IMR-90 (cell line): Measurements from ENCODE around the gene ANKH. TPM values are rescaled to one million over a fixed set of nuclear protein-coding genes. Genes with fewer than 3 reads are reported as not detected.

Experiments used
- ATAC-seq: fragments of 200-7000 bp; cut with Tn5 transposase; 2 replicates; pipeline ENCODE4 v1.9.1; 2020; ENCODE audit warnings: low read depth, mild to moderate bottlenecking, moderate library complexity
- BruUV-seq: library from RNA; stranded (reverse); fragments of 400-500 nt; replicated peaks from 2 replicates; lab custom pipeline; 2021; lab: Mats Ljungman, UMichigan
- CTCF ChIA-PET: fragments of 300-600 bp; formaldehyde crosslinking; extraction: SDS; loops from one replicate; lab custom pipeline; 2021; ENCODE audit warnings: antibody characterized with exemption; lab: Yijun Ruan, JAX
- POLR2A ChIA-PET: fragments of 300-600 bp; sonication (Branson Sonifier 250); formaldehyde crosslinking; loops from one replicate; lab custom pipeline; 2022; ENCODE audit warnings: antibody characterized with exemption; ENCODE audit not compliant: unreplicated experiment; lab: Charles Lee
- DNase-seq: peaks from one replicate; pipeline ENCODE4 v3.0.0; 2013
- H2AFZ ChIP-seq: replicated peaks from 2 replicates; pipeline ENCODE3; 2013; ENCODE audit warnings: low read length, mild to moderate bottlenecking; ENCODE audit not compliant: poor library complexity
- H2AK5ac ChIP-seq: 2 replicates; pipeline ENCODE4 v1.6.1; 2013; ENCODE audit warnings: low read depth, low read length, inconsistent platforms
- H2AK9ac ChIP-seq: replicated peaks from 2 replicates; pipeline ENCODE3; 2013; ENCODE audit warnings: mild to moderate bottlenecking, low read depth, low read length, moderate library complexity; ENCODE audit not compliant: poor library complexity
- H2BK120ac ChIP-seq: 2 replicates; pipeline ENCODE4 v1.6.1; 2013; ENCODE audit warnings: low read depth, low read length, inconsistent platforms
- H2BK15ac ChIP-seq: 3 replicates; pipeline ENCODE4 v1.6.1; 2013; ENCODE audit warnings: low read depth, low read length, inconsistent platforms
- H2BK20ac ChIP-seq: 2 replicates; pipeline ENCODE4 v1.6.1; 2013; ENCODE audit warnings: low read depth, mild to moderate bottlenecking, inconsistent platforms, low read length, moderate library complexity
- H2BK5ac ChIP-seq: 2 replicates; pipeline ENCODE4 v1.6.1; 2013; ENCODE audit warnings: mild to moderate bottlenecking, low read depth, low read length, inconsistent platforms; ENCODE audit not compliant: poor library complexity, severe bottlenecking
- H3K14ac ChIP-seq: replicated peaks from 2 replicates; pipeline ENCODE4 v1.6.1; 2013; ENCODE audit warnings: low read depth, low read length, inconsistent platforms
- H3K18ac ChIP-seq: 2 replicates; pipeline ENCODE4 v1.6.1; 2013; ENCODE audit warnings: low read depth, low read length, control low read depth
- H3K23ac ChIP-seq: 2 replicates; pipeline ENCODE4 v1.6.1; 2013; ENCODE audit warnings: low read depth, low read length, inconsistent platforms
- H3K27ac ChIP-seq: 2 replicates; pipeline ENCODE4 v1.5.1; 2013; ENCODE audit warnings: mild to moderate bottlenecking, control low read depth, low read length; ENCODE audit not compliant: insufficient read depth
- H3K27me3 ChIP-seq: 2 replicates; pipeline ENCODE4 v1.6.1; 2013; ENCODE audit warnings: low read length; ENCODE audit not compliant: control insufficient read depth, insufficient read depth
- H3K36me3 ChIP-seq: 2 replicates; pipeline ENCODE4 v1.6.1; 2013; ENCODE audit warnings: low read length, mixed read lengths; ENCODE audit not compliant: control insufficient read depth, insufficient read depth
- H3K4ac ChIP-seq: 2 replicates; pipeline ENCODE4 v1.6.1; 2013; ENCODE audit warnings: low read depth, low read length, inconsistent platforms
- H3K4me1 ChIP-seq: 2 replicates; pipeline ENCODE4 v1.6.1; 2013; ENCODE audit warnings: low read length, mixed read lengths; ENCODE audit not compliant: control insufficient read depth, insufficient read depth
- H3K4me2 ChIP-seq: 2 replicates; pipeline ENCODE4 v1.6.1; 2013; ENCODE audit warnings: low read depth, mild to moderate bottlenecking, control low read depth, low read length, moderate library complexity
- H3K4me3 ChIP-seq: 2 replicates; pipeline ENCODE4 v1.5.1; 2013; ENCODE audit warnings: low read depth, mild to moderate bottlenecking, control low read depth, low read length, moderate library complexity; ENCODE audit not compliant: insufficient read depth
- H3K56ac ChIP-seq: 2 replicates; pipeline ENCODE4 v1.6.1; 2013; ENCODE audit warnings: low read length, inconsistent platforms; ENCODE audit not compliant: insufficient read depth; ENCODE audit errors: extremely low read depth
- H3K79me1 ChIP-seq, 2 experiments: 2 replicates each; pipeline ENCODE4 v1.6.1; 2013; ENCODE audit warnings: low read length in 2 of 2, inconsistent platforms in 1 of 2, low read depth in 1 of 2
- H3K9ac ChIP-seq: 2 replicates; pipeline ENCODE4 v1.6.1; 2013; ENCODE audit warnings: low read depth, low read length, control low read depth
- H3K9me1 ChIP-seq: 2 replicates; pipeline ENCODE4 v1.6.1; 2013; ENCODE audit warnings: low read length, inconsistent platforms; ENCODE audit not compliant: insufficient read depth
- H3K9me3 ChIP-seq: 2 replicates; pipeline ENCODE4 v1.6.1; 2013; ENCODE audit warnings: low read length; ENCODE audit not compliant: control insufficient read depth, insufficient read depth
- H4K20me1 ChIP-seq: 2 replicates; pipeline ENCODE4 v1.6.1; 2013; ENCODE audit warnings: low read length, inconsistent platforms; ENCODE audit not compliant: insufficient read depth
- H4K5ac ChIP-seq: 2 replicates; pipeline ENCODE4 v1.6.1; 2013; ENCODE audit warnings: mild to moderate bottlenecking, low read depth, low read length, control low read depth
- H4K8ac ChIP-seq, 2 experiments: 2 replicates each; pipeline ENCODE4 v1.6.1; 2013; ENCODE audit warnings: low read depth in 2 of 2, low read length in 2 of 2, control low read depth in 1 of 2, inconsistent platforms in 1 of 2
- H4K91ac ChIP-seq: 2 replicates; pipeline ENCODE4 v1.6.1; 2013; ENCODE audit warnings: low read depth, low read length, inconsistent platforms; ENCODE audit not compliant: insufficient read depth
- BHLHE40 ChIP-seq: fragments of 150-350 bp; IDR thresholded peaks from 2 replicates; pipeline ENCODE4 v1.6.1; 2016; ENCODE audit warnings: mild to moderate bottlenecking, low read depth, low read length
- CEBPB ChIP-seq: IDR thresholded peaks from 2 replicates; pipeline ENCODE4 v1.6.1; 2012; ENCODE audit warnings: low read depth, low read length, improper control_type of control experiment
- CHD1 ChIP-seq: IDR thresholded peaks from 2 replicates; pipeline ENCODE4 v1.6.1; 2012; ENCODE audit warnings: low read depth, low read length, improper control_type of control experiment
- FOS ChIP-seq: fragments of 150-350 bp; IDR thresholded peaks from 2 replicates; pipeline ENCODE4 v1.6.1; 2016; ENCODE audit warnings: low read depth, low read length
- MAFK ChIP-seq: IDR thresholded peaks from 2 replicates; pipeline ENCODE4 v1.6.1; 2012; ENCODE audit warnings: low read depth, low read length, improper control_type of control experiment
- MAZ ChIP-seq: IDR thresholded peaks from 2 replicates; pipeline ENCODE4 v1.6.1; 2012; ENCODE audit warnings: low read depth, mild to moderate bottlenecking, low read length, improper control_type of control experiment, moderate library complexity, borderline replicate concordance
- MXI1 ChIP-seq: IDR thresholded peaks from 2 replicates; pipeline ENCODE4 v1.6.1; 2012; ENCODE audit warnings: low read depth, mild to moderate bottlenecking, low read length, moderate library complexity, borderline replicate concordance
- NFE2L2 ChIP-seq: fragments of 150-350 bp; IDR thresholded peaks from 2 replicates; pipeline ENCODE4 v1.6.1; 2016; ENCODE audit warnings: low read depth, mild to moderate bottlenecking, low read length
- RAD21 ChIP-seq: IDR thresholded peaks from 2 replicates; pipeline ENCODE4 v1.6.1; 2012; ENCODE audit warnings: low read length, improper control_type of control experiment
- RCOR1 ChIP-seq: IDR thresholded peaks from 2 replicates; pipeline ENCODE4 v1.6.1; 2012; ENCODE audit warnings: mild to moderate bottlenecking, low read length, improper control_type of control experiment; ENCODE audit not compliant: insufficient replicate concordance
- RFX5 ChIP-seq: IDR thresholded peaks from 2 replicates; pipeline ENCODE4 v1.8.0; 2012; ENCODE audit warnings: low read depth, mild to moderate bottlenecking, low read length, moderate library complexity
- SMC3 ChIP-seq: fragments of 150-350 bp; IDR thresholded peaks from 2 replicates; pipeline ENCODE4 v1.6.1; 2016; ENCODE audit warnings: low read depth, mild to moderate bottlenecking, antibody characterized with exemption, low read length, moderate library complexity
- dilution Hi-C: fragments of 300-500 bp; cut with HindIII; formaldehyde crosslinking; loops from one replicate; pipeline ENCODE4 v1.14.3; 2018; ENCODE audit warnings: low sequenced_read_pairs; ENCODE audit not compliant: unreplicated experiment
- in situ Hi-C: fragments of 300-500 bp; cut with MboI; formaldehyde crosslinking; loops from 3 replicates; pipeline ENCODE4 v1.14.3; 2019; ENCODE audit warnings: low sequenced_read_pairs, inconsistent platforms, mixed read lengths
- intact Hi-C: fragments of 100-400 bp; cut with micrococcal nuclease; formaldehyde crosslinking; loops from 2 replicates; pipeline ENCODE4 v1.10.0; 2022
- polyA plus RNA-seq, 3 experiments: library from polyadenylated mRNA; depleted of rRNA; stranded (reverse); fragments of >200 nt; gene quantifications; 2 replicates each; pipeline ENCODE4 v1.2.3, GENCODE V29; 2012; ENCODE audit warnings: low replicate concordance in 1 of 3
- total RNA-seq: library from RNA; depleted of rRNA; stranded (reverse); fragments of >200 nt; gene quantifications from 2 replicates; pipeline ENCODE4 v1.2.3, GENCODE V29; 2012
- TF ChIP-seq, protein P1 (sequence below): fragments of 150-350 bp; IDR thresholded peaks from 2 replicates; pipeline ENCODE4 v1.6.1; 2016; ENCODE audit warnings: low read depth, mild to moderate bottlenecking, low read length, moderate library complexity, borderline replicate concordance
- TF ChIP-seq, protein P2 (sequence below): conservative IDR thresholded peaks from 2 replicates; pipeline ENCODE4 v1.5.1; 2012; ENCODE audit warnings: mild to moderate bottlenecking, low read depth, low read length, improper control_type of control experiment

The ANKH gene
- total and polyA plus RNA-seq, 2 of the 4 experiments (the other 2 are of a cell fraction) = 5.2 to 17.2 TPM

DNA sequence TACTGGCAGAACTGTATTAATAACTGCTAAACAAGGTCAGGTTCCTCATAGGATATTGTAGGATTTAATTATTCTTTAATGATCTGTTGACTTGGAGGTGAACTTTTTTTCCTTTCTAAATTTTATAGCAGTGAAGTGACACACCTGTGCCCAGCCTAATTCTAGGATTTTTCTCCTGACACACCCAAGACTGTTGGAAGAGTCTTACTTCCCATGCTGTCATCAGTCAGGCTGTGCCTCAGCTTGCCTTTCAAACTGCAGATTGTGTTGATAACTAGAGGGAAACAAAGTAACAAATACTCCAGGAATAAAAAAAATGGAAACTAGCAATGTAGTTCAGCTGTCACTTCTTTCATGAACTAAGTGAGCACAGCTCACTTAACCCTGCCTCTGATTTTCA is 185.1 kb downstream of the ANKH start:
- Histone ChIP-seq H2AFZ (no peak overlapping the region), H4K5ac (no peak overlapping the region), H3K18ac (no peak overlapping the region), H2BK20ac (no peak overlapping the region), H4K8ac (no peak overlapping the region), H4K91ac (no peak overlapping the region), H2AK9ac (no peak overlapping the region), H3K79me1 (peaks cover 17 to 45% of the 10 kb centered on the region in 2 experiments), H3K56ac (no peak overlapping the region), H3K9me3 (peaks cover 6% of the 10 kb centered on the region), H3K9me1 (peaks cover 7% of the 10 kb centered on the region), H4K20me1 (peaks cover 2% of the 10 kb centered on the region; the same call in 1 of the 2 replicates), H3K4me1 (peaks cover 3% of the 10 kb centered on the region), H2AK5ac (no peak overlapping the region; the same call in 1 of the 2 replicates), H3K23ac (no peak overlapping the region), H3K4ac (no peak overlapping the region), H3K27me3 (no peaks in the 10 kb centered on the region), H3K4me2 (no peak overlapping the region), H2BK5ac (no peak overlapping the region), H3K36me3 (peaks cover 41% of the 10 kb centered on the region), H3K14ac (no peak overlapping the region), H3K27ac (no peak overlapping the region), H3K9ac (no peak overlapping the region), H2BK15ac (no peak overlapping the region), H3K4me3 (no peak overlapping the region), H2BK120ac (no peak overlapping the region)
- dilution Hi-C loops = no loop called here
- CTCF ChIA-PET = interaction anchor here (0.6 to 2.3 kb wide), 5 partner anchors 194 to 329 kb away, joined by 3 to 14 read pairs (median 4); no protein-coding TSS in a partner anchor
- POLR2A ChIA-PET = no interaction called here
- DNase-seq (no peak), ATAC-seq (no peak)
- no TSS peak for BruUV-seq
- in situ Hi-C loops = no loop called here
- intact Hi-C loops = loop anchor here (10.0 kb wide), 1 partner anchor 418 kb away; no protein-coding TSS in a partner anchor
- TF ChIP-seq CHD1 (no peak), MXI1 (no peak), NFE2L2 (no peak), SMC3 (no peak), FOS (no peak), BHLHE40 (no peak), MAZ (no peak), RAD21 (no peak), RCOR1 (no peak), RFX5 (no peak), CEBPB (no peak), MAFK (no peak)
- TF ChIP-seq, protein P1, sequence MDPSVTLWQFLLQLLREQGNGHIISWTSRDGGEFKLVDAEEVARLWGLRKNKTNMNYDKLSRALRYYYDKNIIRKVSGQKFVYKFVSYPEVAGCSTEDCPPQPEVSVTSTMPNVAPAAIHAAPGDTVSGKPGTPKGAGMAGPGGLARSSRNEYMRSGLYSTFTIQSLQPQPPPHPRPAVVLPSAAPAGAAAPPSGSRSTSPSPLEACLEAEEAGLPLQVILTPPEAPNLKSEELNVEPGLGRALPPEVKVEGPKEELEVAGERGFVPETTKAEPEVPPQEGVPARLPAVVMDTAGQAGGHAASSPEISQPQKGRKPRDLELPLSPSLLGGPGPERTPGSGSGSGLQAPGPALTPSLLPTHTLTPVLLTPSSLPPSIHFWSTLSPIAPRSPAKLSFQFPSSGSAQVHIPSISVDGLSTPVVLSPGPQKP = no peak
- TF ChIP-seq, protein P2, sequence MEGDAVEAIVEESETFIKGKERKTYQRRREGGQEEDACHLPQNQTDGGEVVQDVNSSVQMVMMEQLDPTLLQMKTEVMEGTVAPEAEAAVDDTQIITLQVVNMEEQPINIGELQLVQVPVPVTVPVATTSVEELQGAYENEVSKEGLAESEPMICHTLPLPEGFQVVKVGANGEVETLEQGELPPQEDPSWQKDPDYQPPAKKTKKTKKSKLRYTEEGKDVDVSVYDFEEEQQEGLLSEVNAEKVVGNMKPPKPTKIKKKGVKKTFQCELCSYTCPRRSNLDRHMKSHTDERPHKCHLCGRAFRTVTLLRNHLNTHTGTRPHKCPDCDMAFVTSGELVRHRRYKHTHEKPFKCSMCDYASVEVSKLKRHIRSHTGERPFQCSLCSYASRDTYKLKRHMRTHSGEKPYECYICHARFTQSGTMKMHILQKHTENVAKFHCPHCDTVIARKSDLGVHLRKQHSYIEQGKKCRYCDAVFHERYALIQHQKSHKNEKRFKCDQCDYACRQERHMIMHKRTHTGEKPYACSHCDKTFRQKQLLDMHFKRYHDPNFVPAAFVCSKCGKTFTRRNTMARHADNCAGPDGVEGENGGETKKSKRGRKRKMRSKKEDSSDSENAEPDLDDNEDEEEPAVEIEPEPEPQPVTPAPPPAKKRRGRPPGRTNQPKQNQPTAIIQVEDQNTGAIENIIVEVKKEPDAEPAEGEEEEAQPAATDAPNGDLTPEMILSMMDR = no peak
